HG02981 (cell line): ENCODE results near the gene GPALPP1.
"Not testable (repeated sequence)": the region's sequence is repeated elsewhere in the genome, so short reads cannot be mapped to it uniquely, and the experiment has no call there.

Experiments
- ATAC-seq: cut with Tn5 transposase; IDR thresholded peaks from one replicate; pipeline ENCODE4 v1.9.1; 2021; ENCODE audit warnings: mild to moderate bottlenecking, moderate library complexity; ENCODE audit not compliant: unreplicated experiment

The GPALPP1 gene

DNA sequence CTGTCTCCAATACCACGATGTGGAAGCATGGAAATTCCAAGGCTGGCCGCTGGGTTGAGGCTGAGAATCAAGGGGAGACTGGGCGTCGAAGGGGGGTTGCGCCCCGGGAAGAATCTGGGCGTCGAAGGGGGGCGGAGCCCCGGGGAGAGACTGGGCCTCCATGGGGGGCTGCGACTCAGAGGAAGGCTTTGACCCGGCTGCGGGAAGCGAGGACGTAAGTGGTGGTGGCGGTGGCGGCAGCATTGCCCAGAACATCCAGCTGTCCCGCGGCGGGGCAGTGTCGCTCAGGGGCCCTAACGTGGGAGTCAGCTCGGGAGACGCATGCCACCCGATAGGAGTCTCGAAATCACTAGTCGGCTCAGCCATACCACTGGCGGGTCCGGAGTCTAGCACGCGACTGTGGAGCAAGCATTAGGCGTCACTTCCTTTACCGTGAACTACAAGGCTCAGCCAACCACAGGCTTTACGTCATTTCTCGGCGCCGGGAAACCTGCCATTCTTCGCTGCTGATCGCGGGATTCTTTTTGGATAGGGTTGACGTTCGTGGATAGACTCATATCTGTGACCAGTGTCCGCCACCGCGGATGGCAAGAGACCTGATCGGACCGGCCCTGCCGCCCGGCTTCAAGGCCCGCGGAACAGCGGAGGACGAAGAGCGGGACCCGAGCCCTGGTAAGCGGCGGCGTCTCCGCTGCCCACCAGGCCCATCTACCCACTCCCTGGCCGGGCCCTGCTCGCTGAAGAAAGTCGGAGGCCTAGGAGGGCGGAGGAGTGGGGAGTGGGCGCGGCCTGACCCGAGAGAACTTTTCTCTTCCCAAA, at the start of gene GPALPP1, which contains the start of gene NUFIP1:
Gene GPALPP1, plus strand, starts transcription at position 468 of the 819 bp plus-strand sequence. Its CDS starts 117 bp downstream, at position 585.
Gene NUFIP1, minus strand, starts transcription at position 401 of the 819 bp plus-strand sequence. Its CDS starts 35 bp downstream, at position 366.
- peak; percentile 98 for ATAC-seq

DNA sequence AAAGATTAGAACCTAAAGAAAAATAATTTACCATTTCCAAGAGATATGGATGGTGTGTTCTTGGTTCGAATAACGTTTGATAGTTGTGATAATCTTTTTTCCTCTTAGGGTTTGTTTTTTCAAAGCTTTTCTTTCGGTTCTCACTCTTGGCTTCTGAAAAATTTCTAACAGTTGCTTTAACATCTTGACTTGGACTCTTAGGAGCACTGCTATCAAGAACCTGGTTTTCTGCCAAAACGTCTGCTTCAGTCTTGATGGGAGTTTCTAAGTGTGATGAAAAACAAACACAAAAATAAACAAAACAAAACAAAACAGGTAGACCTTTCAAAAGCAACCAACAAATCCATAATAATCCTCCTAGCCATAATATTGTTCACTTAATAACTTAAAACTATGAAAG, 45.9 kb upstream of the GPALPP1 start:
- ATAC-seq = not testable (repeated sequence)

GRCh38 chr13:44951184-44951583, 38.2 kb upstream of the GPALPP1 start:
- ATAC-seq = no peak

GRCh38 chr13:44952671-44953070, 36.7 kb upstream of the GPALPP1 start:
- no peak for ATAC-seq

GRCh38 chr13:44954224-44954623, 35.1 kb upstream of the GPALPP1 start:
- ATAC-seq = no peak

DNA sequence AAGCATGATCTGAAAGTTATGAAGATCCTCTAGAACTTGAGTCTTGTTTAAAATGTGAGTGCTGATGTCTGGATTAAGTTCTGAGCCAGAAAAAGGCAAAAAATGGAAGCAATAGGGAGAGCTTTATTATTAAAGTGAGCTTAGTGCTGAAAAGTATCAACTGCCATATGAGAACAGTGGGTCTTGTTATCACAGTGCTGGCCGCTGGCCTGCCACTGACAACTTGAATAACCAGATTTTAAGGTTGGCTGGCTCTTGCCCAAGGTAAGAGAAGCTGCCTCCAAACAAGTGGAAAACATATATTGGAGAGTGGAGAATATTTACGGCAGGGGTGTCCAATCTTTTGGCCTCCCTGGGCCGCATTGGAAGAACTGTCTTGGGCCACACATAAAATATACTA, 33.9 kb upstream of the GPALPP1 start:
- ATAC-seq = no peak

- no peak for ATAC-seq
These were observed 27.3 kb upstream of the GPALPP1 start for GRCh38 chr13:44961997-44962396.

- ATAC-seq = no peak
These were observed 21.5 kb upstream of the GPALPP1 start for GRCh38 chr13:44967704-44968433.

GRCh38 chr13:44968434-44968815, 20.9 kb upstream of the GPALPP1 start:
- ATAC-seq = no peak

DNA sequence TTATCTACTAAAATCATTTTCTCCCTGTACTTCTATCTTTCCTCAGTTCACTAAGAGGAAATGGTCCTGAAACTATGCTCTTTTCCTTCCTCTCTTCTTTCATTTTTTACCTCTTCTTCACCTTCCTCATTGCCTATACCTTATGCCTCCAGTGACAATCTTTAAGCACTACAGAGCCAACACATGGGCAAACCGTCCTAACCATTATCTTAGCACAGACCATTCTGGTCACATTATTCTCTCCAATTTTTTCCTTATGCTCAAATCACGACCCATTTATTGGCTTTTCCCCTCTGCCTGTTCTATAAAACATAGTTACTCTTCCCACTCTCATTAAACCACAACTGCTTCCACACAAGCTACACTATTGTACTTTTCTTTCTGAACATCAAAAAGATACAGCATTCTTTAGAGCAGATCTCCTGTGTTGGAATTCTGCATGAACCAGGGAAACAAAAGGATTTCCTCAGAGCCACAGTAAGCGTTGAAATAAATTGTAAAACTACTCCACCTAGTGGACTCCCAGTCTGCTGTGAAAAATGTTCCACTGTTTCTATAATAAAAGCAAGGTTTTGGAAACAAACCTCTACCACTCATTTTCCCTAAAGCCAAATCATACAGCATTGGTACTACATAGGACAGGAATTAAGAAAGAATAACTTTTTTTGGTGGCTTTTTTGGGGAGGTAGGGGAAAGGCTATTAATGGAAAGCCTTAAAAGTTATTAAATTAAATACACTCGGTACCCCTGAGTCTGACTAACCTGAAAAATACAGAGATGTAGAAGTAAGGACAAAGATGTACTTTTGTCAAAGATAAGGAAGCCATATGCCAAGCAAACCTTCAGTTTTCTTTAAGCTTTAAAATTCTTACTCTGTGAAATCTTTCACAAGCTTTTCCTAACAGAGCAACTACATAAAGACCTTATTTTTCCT, 19.5 kb upstream of the GPALPP1 start:
- no peak for ATAC-seq

GRCh38 chr13:44971656-44972595, 17.4 kb upstream of the GPALPP1 start:
- ATAC-seq = no peak

- no peak for ATAC-seq
These were observed 16.3 kb upstream of the GPALPP1 start for GRCh38 chr13:44972956-44973581.

DNA sequence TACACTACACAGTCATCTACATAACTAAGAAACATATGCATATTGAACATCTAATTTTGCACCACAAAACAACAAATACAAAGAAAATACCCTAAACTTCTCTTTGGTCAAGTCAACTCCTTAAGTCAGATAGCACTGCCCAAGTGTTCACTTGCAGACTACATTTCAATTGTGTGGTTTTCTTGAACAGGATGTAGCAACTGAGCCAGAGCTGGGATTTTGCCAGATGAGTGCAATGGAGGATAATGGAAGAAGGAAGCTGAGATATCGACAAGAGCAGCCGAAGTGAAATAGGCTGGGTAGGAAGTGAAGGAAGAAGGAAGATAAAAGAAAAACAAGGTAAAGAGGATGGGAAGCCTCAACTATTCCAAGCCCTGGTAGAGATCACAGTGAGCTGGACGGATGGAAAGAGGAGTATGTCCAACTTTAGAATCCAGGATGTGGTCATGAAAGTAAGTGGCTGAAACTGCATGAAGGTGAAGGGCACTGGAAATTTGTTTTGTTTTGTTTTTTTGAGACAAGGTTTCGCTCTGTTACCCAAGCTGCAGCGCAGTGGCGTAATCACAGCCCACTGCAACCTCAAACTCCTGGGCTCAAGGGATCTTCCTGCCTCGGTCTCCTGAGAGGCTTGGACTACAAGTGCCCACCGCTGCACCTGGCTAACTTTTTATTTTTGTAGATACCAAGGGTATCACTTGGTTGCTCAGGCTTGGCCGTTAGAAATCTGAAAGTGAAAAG, 15.1 kb upstream of the GPALPP1 start:
- peak; percentile 66 for ATAC-seq

GRCh38 chr13:44976196-44976595, 13.1 kb upstream of the GPALPP1 start:
- no peak for ATAC-seq

- no peak for ATAC-seq
These were observed 12.3 kb upstream of the GPALPP1 start for GRCh38 chr13:44976949-44977583.

- no peak for ATAC-seq
These were observed 11.0 kb upstream of the GPALPP1 start for GRCh38 chr13:44978328-44978727.

GRCh38 chr13:44989941-44990340, 603 bp downstream of the GPALPP1 start:
- no peak for ATAC-seq

GRCh38 chr13:45003417-45003816, 14.1 kb downstream of the GPALPP1 start:
- no peak for ATAC-seq
